SK-N-SH (cell line): ENCODE measurements around the gene PRKN. TPM values are rescaled to one million over a fixed set of nuclear protein-coding genes. Genes with fewer than 3 reads are reported as not detected.

Experiments used
- CTCF ChIA-PET: fragments of 300-600, 350-600 bp; formaldehyde crosslinking; extraction: SDS; loops from one replicate; lab custom pipeline; 2021; lab: Yijun Ruan, JAX
- POLR2A ChIA-PET: fragments of 350-600 bp; sonication (Branson Sonifier 250); formaldehyde crosslinking; extraction: SDS; loops from one replicate; lab custom pipeline; 2020; ENCODE audit warnings: antibody characterized with exemption, inconsistent platforms; lab: Yijun Ruan, JAX
- DNase-seq: peaks from one replicate; pipeline ENCODE4 v3.0.0; 2012
- H2AFZ ChIP-seq: fragments of 200-600 bp; sonication (generic); 2 replicates; pipeline ENCODE4 v1.8.1; 2016; ENCODE audit warnings: antibody characterized with exemption, mild to moderate bottlenecking, low read depth
- H3F3A ChIP-seq: fragments of 200-600 bp; sonication (generic); replicated peaks from 2 replicates; pipeline ENCODE3; 2016; ENCODE audit warnings: antibody characterized with exemption, mild to moderate bottlenecking; ENCODE audit not compliant: insufficient read depth
- H3K27ac ChIP-seq, 2 experiments: fragments of 200-500 bp in 1 of 2; fragments of 200-600 bp in 1 of 2; sonication (Bioruptor generic) in 1 of 2; sonication (generic), shearing (Covaris generic) in 1 of 2; 2 replicates each; pipeline versions ENCODE4 v1.5.1 to v1.6.1; 2014 to 2016; ENCODE audit warnings: low read depth in 2 of 2, inconsistent platforms in 1 of 2, low read length in 1 of 2, mild to moderate bottlenecking in 1 of 2, mixed read lengths in 1 of 2
- H3K27me3 ChIP-seq: fragments of 200-600 bp; sonication (generic), shearing (Covaris generic); 2 replicates; pipeline ENCODE4 v1.6.1; 2016; ENCODE audit warnings: mixed run types; ENCODE audit not compliant: insufficient read depth
- H3K36me3 ChIP-seq, 2 experiments: fragments of 200-500 bp in 1 of 2; fragments of 200-600 bp in 1 of 2; sonication (Bioruptor generic) in 1 of 2; sonication (generic) in 1 of 2; replicated peaks in 1 of 2; 2 replicates each; pipeline versions ENCODE3 to v1.5.1; 2014 to 2016; ENCODE audit warnings: low read length in 1 of 2, mild to moderate bottlenecking in 1 of 2; ENCODE audit not compliant: insufficient read depth in 2 of 2, control insufficient read depth in 1 of 2
- H3K4me1 ChIP-seq, 2 experiments: fragments of 200-500 bp in 1 of 2; fragments of 200-600 bp in 1 of 2; sonication (Bioruptor generic) in 1 of 2; sonication (generic), shearing (Covaris generic) in 1 of 2; 2 replicates each; pipeline versions ENCODE4 v1.5.1 to v1.6.1; 2014 to 2016; ENCODE audit warnings: low read depth in 1 of 2, low read length in 1 of 2, mixed run types in 1 of 2; ENCODE audit not compliant: insufficient read depth in 2 of 2, control insufficient read depth in 1 of 2
- H3K4me2 ChIP-seq: fragments of 200-600 bp; sonication (generic), shearing (Covaris generic); 2 replicates; pipeline ENCODE4 v1.6.1; 2017; ENCODE audit warnings: mixed run types
- H3K4me3 ChIP-seq, 2 experiments: fragments of 200-500 bp in 1 of 2; fragments of 200-600 bp in 1 of 2; sonication (Bioruptor generic) in 1 of 2; sonication (generic), shearing (Covaris generic) in 1 of 2; 2 replicates each; pipeline versions ENCODE4 v1.5.1 to v1.8.1; 2014 to 2016; ENCODE audit warnings: low read depth in 2 of 2, inconsistent platforms in 1 of 2, low read length in 1 of 2, mild to moderate bottlenecking in 1 of 2, mixed read lengths in 1 of 2, moderate library complexity in 1 of 2
- H3K79me2 ChIP-seq: fragments of 200-600 bp; sonication (generic); 2 replicates; pipeline ENCODE4 v1.8.1; 2017; ENCODE audit warnings: mild to moderate bottlenecking; ENCODE audit not compliant: insufficient read depth
- H3K9ac ChIP-seq: fragments of 200-600 bp; sonication (generic); 2 replicates; pipeline ENCODE4 v1.6.1; 2017; ENCODE audit warnings: mixed run types
- H3K9me2 ChIP-seq: fragments of 200-600 bp; sonication (generic); 2 replicates; pipeline ENCODE4 v1.6.1; 2017; ENCODE audit warnings: mixed run types
- H3K9me3 ChIP-seq: fragments of 200-600 bp; sonication (generic); 2 replicates; pipeline ENCODE4 v1.6.1; 2017; ENCODE audit warnings: mixed run types, mild to moderate bottlenecking, moderate library complexity
- H4K20me1 ChIP-seq: fragments of 200-600 bp; sonication (generic); 2 replicates; pipeline ENCODE4 v1.6.1; 2017; ENCODE audit warnings: mild to moderate bottlenecking, mixed run types; ENCODE audit not compliant: insufficient read depth
- EZH2phosphoT487 ChIP-seq: fragments of 200-600 bp; sonication (generic); IDR thresholded peaks from 2 replicates; pipeline ENCODE4 v1.6.1; 2017; ENCODE audit warnings: low read depth, mixed run types, mild to moderate bottlenecking, antibody characterized with exemption, moderate library complexity, borderline replicate concordance
- FOSL2 ChIP-seq: IDR thresholded peaks from 2 replicates; pipeline ENCODE4 v1.4.0; 2012; ENCODE audit warnings: low read depth, mild to moderate bottlenecking, moderate library complexity, borderline replicate concordance
- FOXJ3 ChIP-seq: sonication (generic); formaldehyde crosslinking; IDR thresholded peaks from 2 replicates; pipeline ENCODE4 v1.5.1; 2020; ENCODE audit warnings: mild to moderate bottlenecking, missing genetic modification reagents
- GATA2 ChIP-seq: sonication (generic); formaldehyde crosslinking; IDR thresholded peaks from 2 replicates; pipeline ENCODE4 v1.5.0; 2020; ENCODE audit warnings: mild to moderate bottlenecking, missing genetic modification reagents
- JUND ChIP-seq: IDR thresholded peaks from 2 replicates; pipeline ENCODE4 v1.4.0; 2012
- MEF2A ChIP-seq: IDR thresholded peaks from 2 replicates; pipeline ENCODE4 v1.4.0; 2012; ENCODE audit warnings: low read depth, borderline replicate concordance
- MXI1 ChIP-seq: IDR thresholded peaks from 2 replicates; pipeline ENCODE4 v1.6.1; 2012; ENCODE audit warnings: mild to moderate bottlenecking, low read depth, low read length, improper control_type of control experiment
- NRF1 ChIP-seq: IDR thresholded peaks from 2 replicates; pipeline ENCODE4 v1.6.1; 2012; ENCODE audit warnings: low read depth, mild to moderate bottlenecking, low read length
- RCOR1 ChIP-seq: fragments of 150-350 bp; IDR thresholded peaks from 2 replicates; pipeline ENCODE4 v1.6.1; 2017; ENCODE audit warnings: antibody characterized with exemption, low read length
- RXRA ChIP-seq: IDR thresholded peaks from 2 replicates; pipeline ENCODE4 v1.4.0; 2012; ENCODE audit warnings: low read depth, mild to moderate bottlenecking, borderline replicate concordance
- SIN3A ChIP-seq: IDR thresholded peaks from 2 replicates; pipeline ENCODE4 v1.6.1; 2012; ENCODE audit warnings: low read depth, mild to moderate bottlenecking, low read length, moderate library complexity, borderline replicate concordance
- WGBS: methylation state at CpG from one replicate; pipeline ENCODE4 v1.1.6; 2017; ENCODE audit warnings: low lambda C conversion rate; 5-methylcytosine and 5-hydroxymethylcytosine counted together
- polyA plus RNA-seq, 3 experiments: library from polyadenylated mRNA; depleted of rRNA; stranded (reverse); fragments of >200 nt; gene quantifications; 2 replicates each; pipeline ENCODE4 v1.2.3, GENCODE V29; 2012
- TF ChIP-seq, protein P1 (sequence below): fragments of 200-600 bp; sonication (generic); IDR thresholded peaks from 2 replicates; pipeline ENCODE4 v1.6.1; 2017; ENCODE audit warnings: antibody characterized with exemption, mild to moderate bottlenecking, moderate library complexity
- TF ChIP-seq, protein P2 (sequence below): IDR thresholded peaks from 2 replicates; pipeline ENCODE4; 2012
- TF ChIP-seq, protein P3 (sequence below): fragments of 150-350 bp; IDR thresholded peaks from 2 replicates; pipeline ENCODE4 v1.6.1; 2017; ENCODE audit warnings: antibody characterized with exemption, low read length, low read depth, borderline replicate concordance
- TF ChIP-seq, protein P4 (sequence below): IDR thresholded peaks from 2 replicates; pipeline ENCODE4 v1.4.0; 2012; ENCODE audit warnings: low read depth, borderline replicate concordance

The PRKN gene
- polyA plus RNA-seq, 1 of the 3 experiments (the other 2 are of a cell fraction) = 0.76 TPM

DNA sequence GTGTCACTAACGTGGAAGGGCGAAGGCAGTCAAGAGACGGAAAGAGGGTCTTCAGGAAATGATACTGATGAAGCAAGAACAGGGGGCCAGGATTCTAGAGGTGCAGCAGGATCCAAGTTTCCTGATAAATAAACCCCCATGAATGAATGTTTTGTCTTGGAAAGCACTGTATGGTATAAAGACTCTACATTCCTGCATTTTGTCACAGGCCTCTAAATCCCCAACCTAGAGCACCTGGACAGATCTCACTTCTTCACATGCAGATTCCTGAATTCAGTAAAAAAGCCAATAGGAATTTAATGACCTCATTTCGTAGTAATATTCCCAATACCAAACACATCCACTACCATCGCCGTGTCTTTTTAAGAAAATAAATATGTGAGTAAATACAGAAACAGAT, 577.8 kb downstream of the PRKN start:
- POLR2A ChIA-PET = no interaction called here

DNA sequence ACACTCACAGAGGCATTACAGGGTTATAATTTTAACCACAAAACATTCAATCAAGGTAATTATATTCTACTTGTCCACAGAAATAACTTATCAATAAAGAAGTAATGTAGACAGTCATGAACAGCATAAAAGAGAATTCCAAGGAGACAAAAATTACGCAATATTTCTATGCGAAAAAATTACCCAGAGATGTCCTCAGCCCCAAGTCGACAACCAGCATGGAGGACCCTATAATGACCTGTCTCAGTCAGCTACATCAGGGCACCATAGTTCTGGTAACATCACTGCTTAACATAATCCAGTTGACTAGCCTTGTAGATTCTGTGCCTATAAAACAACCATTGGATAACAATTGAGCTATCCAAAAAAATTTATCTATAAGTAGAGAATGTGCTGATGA, 579.8 kb downstream of the PRKN start:
- 38% methylated on average over 3 of the region's 3 CpGs for WGBS
- TF ChIP-seq SIN3A (no peak), NRF1 (no peak), RCOR1 (no peak)
- no peak overlapping the region for H2AFZ ChIP-seq
- no peak overlapping the region for H3K9ac ChIP-seq
- no peak for DNase-seq
- H3K27ac ChIP-seq = no peak overlapping the region
- H3K79me2 ChIP-seq = no peaks in the 10 kb centered on the region
- no peaks in the 10 kb centered on the region for H3K4me1 ChIP-seq
- no peaks in the 10 kb centered on the region for H3K9me2 ChIP-seq
- no peak overlapping the region for H3K4me3 ChIP-seq
- H3K9me3 ChIP-seq = no peaks in the 10 kb centered on the region
- CTCF ChIA-PET = no interaction called here
- no peak overlapping the region for H3K4me2 ChIP-seq
- no peaks in the 10 kb centered on the region for H3K36me3 ChIP-seq
- no peaks in the 10 kb centered on the region for H4K20me1 ChIP-seq
- POLR2A ChIA-PET = no interaction called here
- no peaks in the 10 kb centered on the region for H3F3A ChIP-seq
- no peaks in the 10 kb centered on the region for H3K27me3 ChIP-seq

More for the DNA sequence above, 577.8 kb downstream of the PRKN start:
- H2AFZ ChIP-seq = no peak overlapping the region
- no peaks in the 10 kb centered on the region for H3K79me2 ChIP-seq
- no peak for DNase-seq
- no peak overlapping the region for H3K9ac ChIP-seq
- no peak for TF ChIP-seq FOSL2
- TF ChIP-seq, protein P1, sequence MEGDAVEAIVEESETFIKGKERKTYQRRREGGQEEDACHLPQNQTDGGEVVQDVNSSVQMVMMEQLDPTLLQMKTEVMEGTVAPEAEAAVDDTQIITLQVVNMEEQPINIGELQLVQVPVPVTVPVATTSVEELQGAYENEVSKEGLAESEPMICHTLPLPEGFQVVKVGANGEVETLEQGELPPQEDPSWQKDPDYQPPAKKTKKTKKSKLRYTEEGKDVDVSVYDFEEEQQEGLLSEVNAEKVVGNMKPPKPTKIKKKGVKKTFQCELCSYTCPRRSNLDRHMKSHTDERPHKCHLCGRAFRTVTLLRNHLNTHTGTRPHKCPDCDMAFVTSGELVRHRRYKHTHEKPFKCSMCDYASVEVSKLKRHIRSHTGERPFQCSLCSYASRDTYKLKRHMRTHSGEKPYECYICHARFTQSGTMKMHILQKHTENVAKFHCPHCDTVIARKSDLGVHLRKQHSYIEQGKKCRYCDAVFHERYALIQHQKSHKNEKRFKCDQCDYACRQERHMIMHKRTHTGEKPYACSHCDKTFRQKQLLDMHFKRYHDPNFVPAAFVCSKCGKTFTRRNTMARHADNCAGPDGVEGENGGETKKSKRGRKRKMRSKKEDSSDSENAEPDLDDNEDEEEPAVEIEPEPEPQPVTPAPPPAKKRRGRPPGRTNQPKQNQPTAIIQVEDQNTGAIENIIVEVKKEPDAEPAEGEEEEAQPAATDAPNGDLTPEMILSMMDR = no peak
- TF ChIP-seq GATA2 = no peak
- TF ChIP-seq NRF1 = no peak
- TF ChIP-seq MXI1 = no peak
- no peak for TF ChIP-seq JUND
- no peak for TF ChIP-seq EZH2phosphoT487
- TF ChIP-seq, protein P2, sequence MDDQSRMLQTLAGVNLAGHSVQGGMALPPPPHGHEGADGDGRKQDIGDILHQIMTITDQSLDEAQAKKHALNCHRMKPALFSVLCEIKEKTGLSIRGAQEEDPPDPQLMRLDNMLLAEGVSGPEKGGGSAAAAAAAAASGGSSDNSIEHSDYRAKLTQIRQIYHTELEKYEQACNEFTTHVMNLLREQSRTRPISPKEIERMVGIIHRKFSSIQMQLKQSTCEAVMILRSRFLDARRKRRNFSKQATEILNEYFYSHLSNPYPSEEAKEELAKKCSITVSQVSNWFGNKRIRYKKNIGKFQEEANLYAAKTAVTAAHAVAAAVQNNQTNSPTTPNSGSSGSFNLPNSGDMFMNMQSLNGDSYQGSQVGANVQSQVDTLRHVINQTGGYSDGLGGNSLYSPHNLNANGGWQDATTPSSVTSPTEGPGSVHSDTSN = no peak
- TF ChIP-seq, protein P3, sequence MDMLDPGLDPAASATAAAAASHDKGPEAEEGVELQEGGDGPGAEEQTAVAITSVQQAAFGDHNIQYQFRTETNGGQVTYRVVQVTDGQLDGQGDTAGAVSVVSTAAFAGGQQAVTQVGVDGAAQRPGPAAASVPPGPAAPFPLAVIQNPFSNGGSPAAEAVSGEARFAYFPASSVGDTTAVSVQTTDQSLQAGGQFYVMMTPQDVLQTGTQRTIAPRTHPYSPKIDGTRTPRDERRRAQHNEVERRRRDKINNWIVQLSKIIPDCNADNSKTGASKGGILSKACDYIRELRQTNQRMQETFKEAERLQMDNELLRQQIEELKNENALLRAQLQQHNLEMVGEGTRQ = no peak
- TF ChIP-seq RXRA = no peak
- TF ChIP-seq MEF2A = no peak
- TF ChIP-seq FOXJ3 (CRISPR knock-in tag) = no peak
- TF ChIP-seq, protein P4, sequence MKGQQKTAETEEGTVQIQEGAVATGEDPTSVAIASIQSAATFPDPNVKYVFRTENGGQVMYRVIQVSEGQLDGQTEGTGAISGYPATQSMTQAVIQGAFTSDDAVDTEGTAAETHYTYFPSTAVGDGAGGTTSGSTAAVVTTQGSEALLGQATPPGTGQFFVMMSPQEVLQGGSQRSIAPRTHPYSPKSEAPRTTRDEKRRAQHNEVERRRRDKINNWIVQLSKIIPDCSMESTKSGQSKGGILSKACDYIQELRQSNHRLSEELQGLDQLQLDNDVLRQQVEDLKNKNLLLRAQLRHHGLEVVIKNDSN = no peak
- H4K20me1 ChIP-seq = no peaks in the 10 kb centered on the region
- H3K9me2 ChIP-seq = no peaks in the 10 kb centered on the region
- WGBS = 66% methylated on average over 6 of the region's 6 CpGs
- no peaks in the 10 kb centered on the region for H3K27me3 ChIP-seq
- H3K36me3 ChIP-seq = no peaks in the 10 kb centered on the region
- H3F3A ChIP-seq = no peaks in the 10 kb centered on the region
- H3K4me2 ChIP-seq = no peak overlapping the region
- H3K27ac ChIP-seq = no peak overlapping the region
- H3K9me3 ChIP-seq = no peaks in the 10 kb centered on the region
- no peak overlapping the region for H3K4me3 ChIP-seq
- H3K4me1 ChIP-seq = no peaks in the 10 kb centered on the region
- CTCF ChIA-PET = no interaction called here
